NAMALWA (cell line): ENCODE data around the gene PGM1.

Experiments
- DNase-seq: peaks from one replicate; pipeline ENCODE4 v3.0.0-alpha.2; 2015; ENCODE audit warnings: low spot score

Gene PGM1

GRCh38 chr1:63633281-63633680 lies 40.1 kb downstream of the PGM1 start:
- no peak for DNase-seq

GRCh38 chr1:63634471-63634870 lies 41.3 kb downstream of the PGM1 start:
- DNase-seq, result no peak

GRCh38 chr1:63635681-63636080 lies 42.5 kb downstream of the PGM1 start:
- DNase-seq, result no peak

- no peak for DNase-seq
Measured at GRCh38 chr1:63636192-63637105, 43.2 kb downstream of the PGM1 start.

GRCh38 chr1:63638471-63638870 lies 45.3 kb downstream of the PGM1 start:
- DNase-seq, result no peak

- DNase-seq, result no peak
Measured at GRCh38 chr1:63638875-63639274, 45.7 kb downstream of the PGM1 start.

- DNase-seq, result no peak
Measured at GRCh38 chr1:63640633-63641567, 47.7 kb downstream of the PGM1 start.

- no peak for DNase-seq
Measured at GRCh38 chr1:63641615-63642014, 48.4 kb downstream of the PGM1 start.

GRCh38 chr1:63642901-63643300 lies 49.7 kb downstream of the PGM1 start:
- peak; percentile 44 for DNase-seq

GRCh38 chr1:63643517-63643916 lies 50.3 kb downstream of the PGM1 start:
- no peak for DNase-seq

GRCh38 chr1:63643926-63644325 lies 50.7 kb downstream of the PGM1 start:
- DNase-seq, result no peak

- DNase-seq, result no peak
Measured at GRCh38 chr1:63645317-63645716, 52.1 kb downstream of the PGM1 start.

GRCh38 chr1:63648689-63649088 lies 55.5 kb downstream of the PGM1 start:
- no peak for DNase-seq

- DNase-seq, result no peak
Measured at GRCh38 chr1:63651161-63651701, 58.0 kb downstream of the PGM1 start.

- no peak for DNase-seq
Measured at GRCh38 chr1:63653976-63654375, 60.8 kb downstream of the PGM1 start.

GRCh38 chr1:63659448-63659847 lies 66.2 kb downstream of the PGM1 start:
- DNase-seq, result no peak

GRCh38 chr1:63662056-63662836 lies 69.0 kb downstream of the PGM1 start:
- no peak for DNase-seq

- DNase-seq, result no peak
Measured at GRCh38 chr1:63662841-63663240, 69.6 kb downstream of the PGM1 start.

GRCh38 chr1:63663301-63663700 lies 70.1 kb downstream of the PGM1 start:
- DNase-seq, result no peak

GRCh38 chr1:63663873-63664272 lies 70.7 kb downstream of the PGM1 start:
- no peak for DNase-seq

- no peak for DNase-seq
Measured at GRCh38 chr1:63664742-63665141, 71.5 kb downstream of the PGM1 start.

GRCh38 chr1:63665410-63665809 lies 72.2 kb downstream of the PGM1 start:
- no peak for DNase-seq
